ENCODE measurements around the gene CDKN2C.
A peak's percentile ranks its signal among the peaks of the same experiment; 100 is the strongest.

Gene CDKN2C

GRCh38 chr1:50964863-50965262, 5.2 kb upstream of the CDKN2C start:
- H3K4me3 ChIP-seq (ENCODE audit: low read depth, low read length), result no peak overlapping the region
- no peak for DNase-seq (ENCODE audit: low read depth)
- TF ChIP-seq CTCF (IDR thresholded peaks at IDR 0.05; ENCODE audit: low read depth, low read length, missing control alignments), result no peak
- in situ Hi-C loops (cut with HindIII; ENCODE audit: low sequenced_read_pairs), result no loop called here

GRCh38 chr1:50966991-50967390, 3.1 kb upstream of the CDKN2C start:
- no peak overlapping the region for H3K4me3 ChIP-seq (ENCODE audit: low read depth, low read length)
- TF ChIP-seq CTCF (IDR thresholded peaks at IDR 0.05; ENCODE audit: low read depth, low read length, missing control alignments), result no peak
- in situ Hi-C loops (cut with HindIII; ENCODE audit: low sequenced_read_pairs), result no loop called here
- no peak for DNase-seq (ENCODE audit: low read depth)

GRCh38 chr1:50967416-50968157, 2.5 kb upstream of the CDKN2C start:
- in situ Hi-C loops (cut with HindIII; ENCODE audit: low sequenced_read_pairs), result no loop called here

GRCh38 chr1:50968158-50968820, 1.8 kb upstream of the CDKN2C start:
- in situ Hi-C loops (cut with HindIII; ENCODE audit: low sequenced_read_pairs), result no loop called here
- peak; percentile 41 for TF ChIP-seq CTCF (IDR thresholded peaks at IDR 0.05; ENCODE audit: low read depth, low read length, missing control alignments)
- DNase-seq (ENCODE audit: low read depth), result peak; percentile 76
- H3K4me3 ChIP-seq (ENCODE audit: low read depth, low read length), result peak overlapping the region; percentile 93

More at GRCh38 chr1:50967416-50968157, 2.5 kb upstream of the CDKN2C start:
- H3K4me3 ChIP-seq (ENCODE audit: low read depth, low read length), result peak overlapping the region; percentile 93
- no peak for TF ChIP-seq CTCF (IDR thresholded peaks at IDR 0.05; ENCODE audit: low read depth, low read length, missing control alignments)
- DNase-seq (ENCODE audit: low read depth), result no peak

- in situ Hi-C loops (cut with HindIII; ENCODE audit: low sequenced_read_pairs), result no loop called here
- DNase-seq (ENCODE audit: low read depth), result no peak
- H3K4me3 ChIP-seq (ENCODE audit: low read depth, low read length), result peak overlapping the region; percentile 93
- no peak for TF ChIP-seq CTCF (IDR thresholded peaks at IDR 0.05; ENCODE audit: low read depth, low read length, missing control alignments)
Observed at GRCh38 chr1:50968821-50969610, 1.0 kb upstream of the CDKN2C start.

GRCh38 chr1:50970509-50970887, 453 bp downstream of the CDKN2C start:
- in situ Hi-C loops (cut with HindIII; ENCODE audit: low sequenced_read_pairs), result no loop called here
- peak overlapping the region; percentile 93 for H3K4me3 ChIP-seq (ENCODE audit: low read depth, low read length)
- DNase-seq (ENCODE audit: low read depth), result no peak
- no peak for TF ChIP-seq CTCF (IDR thresholded peaks at IDR 0.05; ENCODE audit: low read depth, low read length, missing control alignments)

All from astrocyte of the cerebellum (primary cell).